SK-N-SH treated with all-trans-retinoic acid at 6 μM for 48 hours (cell line): ENCODE results near the gene POU2F1.

Source experiments
- ATAC-seq: fragments of 200-7000 bp; cut with Tn5 transposase; 3 replicates; pipeline ENCODE4 v1.9.1; 2020; ENCODE audit warnings: mild to moderate bottlenecking, moderate library complexity
- ARNTL ChIP-seq: fragments of 450-650 bp; formaldehyde crosslinking; IDR thresholded peaks from 2 replicates; pipeline ENCODE4 v1.5.0; 2020; ENCODE audit warnings: low read depth, mild to moderate bottlenecking, moderate library complexity, borderline replicate concordance
- BACH2 ChIP-seq: fragments of 250-450 bp; sonication (Bioruptor Pico); IDR thresholded peaks from 2 replicates; pipeline ENCODE4 v1.9.0; 2021; ENCODE audit warnings: mild to moderate bottlenecking, borderline replicate concordance
- CSRNP3 ChIP-seq: fragments of 250-450 bp; sonication (Bioruptor Pico); IDR thresholded peaks from 2 replicates; pipeline ENCODE4 v1.5.1; 2021; ENCODE audit warnings: mild to moderate bottlenecking, moderate library complexity
- ESRRG ChIP-seq: fragments of 250-450 bp; sonication (Bioruptor Pico); IDR thresholded peaks from 2 replicates; pipeline ENCODE4 v1.6.1; 2021; ENCODE audit warnings: mild to moderate bottlenecking
- GLIS3 ChIP-seq: fragments of 250-450 bp; sonication (Bioruptor Pico); IDR thresholded peaks from 2 replicates; pipeline ENCODE4 v1.5.0; 2020; ENCODE audit warnings: mild to moderate bottlenecking, moderate library complexity
- ISL1 ChIP-seq: fragments of 250-450 bp; sonication (Bioruptor Pico); IDR thresholded peaks from 2 replicates; pipeline ENCODE4 v2.1.2; 2022; ENCODE audit warnings: mild to moderate bottlenecking, moderate library complexity
- OSR1 ChIP-seq: fragments of 250-450 bp; sonication (Bioruptor Pico); IDR thresholded peaks from 2 replicates; pipeline ENCODE4 v1.8.0; 2022; ENCODE audit warnings: moderate library complexity, mild to moderate bottlenecking, inconsistent platforms
- POU6F1 ChIP-seq: fragments of 250-450 bp; sonication (Bioruptor Pico); IDR thresholded peaks from 2 replicates; pipeline ENCODE4 v1.8.0; 2021; ENCODE audit warnings: low read depth, mild to moderate bottlenecking, moderate library complexity, borderline replicate concordance
- PPARA ChIP-seq: fragments of 250-450 bp; sonication (Bioruptor Pico); IDR thresholded peaks from 2 replicates; pipeline ENCODE4 v1.5.0; 2020; ENCODE audit warnings: mild to moderate bottlenecking, borderline replicate concordance
- RARB ChIP-seq: fragments of 250-450 bp; sonication (Bioruptor Pico); IDR thresholded peaks from 2 replicates; pipeline ENCODE4 v1.8.0; 2021; ENCODE audit warnings: mild to moderate bottlenecking, moderate library complexity
- SNAI2 ChIP-seq: fragments of 250-450 bp; sonication (Bioruptor Pico); IDR thresholded peaks from 2 replicates; pipeline ENCODE4 v1.5.0; 2020; ENCODE audit warnings: mild to moderate bottlenecking, moderate library complexity
- TCF4 ChIP-seq: fragments of 250-450 bp; sonication (Bioruptor Pico); IDR thresholded peaks from 2 replicates; pipeline ENCODE4 v1.8.0; 2021; ENCODE audit warnings: mild to moderate bottlenecking, moderate library complexity, borderline replicate concordance
- TOX ChIP-seq: fragments of 250-450 bp; sonication (Bioruptor Pico); IDR thresholded peaks from 2 replicates; pipeline ENCODE4 v1.8.0; 2021; ENCODE audit warnings: mild to moderate bottlenecking, moderate library complexity, borderline replicate concordance
- TSHZ2 ChIP-seq: fragments of 250-450 bp; sonication (Bioruptor Pico); IDR thresholded peaks from 2 replicates; pipeline ENCODE4 v1.5.0; 2020; ENCODE audit warnings: mild to moderate bottlenecking, moderate library complexity
- ZC3H10 ChIP-seq: fragments of 250-450 bp; sonication (Bioruptor Pico); IDR thresholded peaks from 2 replicates; pipeline ENCODE4 v1.5.1; 2021; ENCODE audit warnings: mild to moderate bottlenecking, moderate library complexity
- ZFP3 ChIP-seq: fragments of 250-450 bp; sonication (Bioruptor Pico); IDR thresholded peaks from 2 replicates; pipeline ENCODE4 v1.5.0; 2020; ENCODE audit warnings: mild to moderate bottlenecking, moderate library complexity
- ZFP30 ChIP-seq: fragments of 450-650 bp; formaldehyde crosslinking; IDR thresholded peaks from 2 replicates; pipeline ENCODE4 v1.5.0; 2022; ENCODE audit warnings: mild to moderate bottlenecking, moderate library complexity
- ZNF565 ChIP-seq: fragments of 450-650 bp; formaldehyde crosslinking; conservative IDR thresholded peaks from 2 replicates; pipeline ENCODE4 v1.5.0; 2020; ENCODE audit warnings: low read depth, mild to moderate bottlenecking, moderate library complexity
- ZNF70 ChIP-seq: fragments of 450-650 bp; formaldehyde crosslinking; IDR thresholded peaks from 2 replicates; pipeline ENCODE4 v1.5.0; 2020; ENCODE audit warnings: mild to moderate bottlenecking, moderate library complexity
- ZNF8 ChIP-seq: fragments of 450-650 bp; formaldehyde crosslinking; IDR thresholded peaks from 2 replicates; pipeline ENCODE4 v1.5.0; 2020; ENCODE audit warnings: mild to moderate bottlenecking, moderate library complexity

The POU2F1 gene

GRCh38 chr1:167305059-167305705 is 84.5 kb downstream of the POU2F1 start:
- no peak for ATAC-seq

GRCh38 chr1:167305706-167306277 is 85.1 kb downstream of the POU2F1 start:
- ATAC-seq = no peak

More at GRCh38 chr1:167305059-167305705, 84.5 kb downstream of the POU2F1 start:
- no peak for TF ChIP-seq POU6F1 (CRISPR knock-in tag)
- no peak for TF ChIP-seq ISL1 (CRISPR knock-in tag)
- TF ChIP-seq, all 23 proteins: peak for 0

GRCh38 chr1:167310732-167311131 is 90.0 kb downstream of the POU2F1 start:
- no peak for TF ChIP-seq OSR1 (CRISPR knock-in tag)
- no peak for TF ChIP-seq ZFP30 (CRISPR knock-in tag)
- TF ChIP-seq TSHZ2 (CRISPR knock-in tag) = no peak
- no peak for TF ChIP-seq CSRNP3 (CRISPR knock-in tag)
- TF ChIP-seq TOX (CRISPR knock-in tag) = no peak
- TF ChIP-seq ZC3H10 (CRISPR knock-in tag) = no peak
- TF ChIP-seq, all 23 proteins: peak for 0

More at GRCh38 chr1:167305706-167306277, 85.1 kb downstream of the POU2F1 start:
- no peak for TF ChIP-seq SNAI2 (CRISPR knock-in tag)
- TF ChIP-seq BACH2 = no peak
- no peak for TF ChIP-seq ZFP30 (CRISPR knock-in tag)
- no peak for TF ChIP-seq OSR1 (CRISPR knock-in tag)
- TF ChIP-seq ZFP3 = no peak
- no peak for TF ChIP-seq POU6F1 (CRISPR knock-in tag)
- TF ChIP-seq ZNF8 (CRISPR knock-in tag) = no peak
- no peak for TF ChIP-seq TCF4 (CRISPR knock-in tag)
- TF ChIP-seq RARB (CRISPR knock-in tag) = no peak
- TF ChIP-seq GLIS3 = no peak
- no peak for TF ChIP-seq TOX (CRISPR knock-in tag)
- no peak for TF ChIP-seq CSRNP3 (CRISPR knock-in tag)

GRCh38 chr1:167312871-167313270 is 92.2 kb downstream of the POU2F1 start:
- TF ChIP-seq ZFP3 (no peak), ZNF8 (CRISPR knock-in tag) (no peak), ZNF565 (CRISPR knock-in tag) (no peak), PPARA (no peak), ESRRG (CRISPR knock-in tag) (no peak), ZFP30 (CRISPR knock-in tag) (no peak), OSR1 (CRISPR knock-in tag) (no peak), TOX (CRISPR knock-in tag) (no peak), ZNF70 (CRISPR knock-in tag) (no peak), POU6F1 (CRISPR knock-in tag) (no peak), TSHZ2 (CRISPR knock-in tag) (no peak), ARNTL (CRISPR knock-in tag) (no peak)
- no peak for ATAC-seq

More at GRCh38 chr1:167310732-167311131, 90.0 kb downstream of the POU2F1 start:
- no peak for ATAC-seq
